ENCODE measurements around the gene ESYT2.

GRCh38 chr7:158725506-158725800 lies 103.9 kb downstream of the ESYT2 start:
- TF ChIP-seq EZH2phosphoT487 (IDR thresholded peaks at IDR 0.05; ENCODE audit: low read depth, severe bottlenecking, unreplicated experiment) (no peak), CTCF (IDR thresholded peaks at IDR 0.05; ENCODE audit: poor library complexity) (no peak), EZH2 (IDR thresholded peaks at IDR 0.05; ENCODE audit: borderline replicate concordance) (no peak)

Data from hepatocyte (in vitro differentiated cells).